Smooth muscle cell (in vitro differentiated cells): Measurements from ENCODE around the gene MTM1. TPM values are rescaled to one million over a fixed set of nuclear protein-coding genes. Genes with fewer than 3 reads are reported as not detected.

ENCODE experiments used
- DNase-seq: peaks from one replicate; lab custom pipeline; 2025; ENCODE audit not compliant: unreplicated experiment; lab: John Stamatoyannopoulos, UW
- H2AFZ ChIP-seq: fragments of 200-600 bp; sonication (generic); 2 replicates; pipeline ENCODE4 v1.6.0; 2016; ENCODE audit warnings: antibody characterized with exemption, low read depth, mild to moderate bottlenecking
- H3F3A ChIP-seq: fragments of 200-600 bp; sonication (generic); 2 replicates; pipeline ENCODE4 v1.6.0; 2017; ENCODE audit warnings: antibody characterized with exemption, low read depth
- H3K27ac ChIP-seq: fragments of 200-600 bp; sonication (generic); 2 replicates; pipeline ENCODE4 v1.5.1; 2016; ENCODE audit warnings: low read depth, mild to moderate bottlenecking
- H3K27me3 ChIP-seq: fragments of 200-600 bp; sonication (generic); 2 replicates; pipeline ENCODE4 v1.6.1; 2016; ENCODE audit warnings: low read depth, mild to moderate bottlenecking
- H3K36me3 ChIP-seq: fragments of 200-600 bp; sonication (generic); 2 replicates; pipeline ENCODE4 v1.5.1; 2016; ENCODE audit warnings: low read depth
- H3K4me1 ChIP-seq: fragments of 200-600 bp; sonication (generic); 2 replicates; pipeline ENCODE4 v1.5.1; 2016; ENCODE audit warnings: low read depth
- H3K4me2 ChIP-seq: fragments of 200-600 bp; sonication (generic); 2 replicates; pipeline ENCODE4 v1.6.0; 2016; ENCODE audit warnings: mild to moderate bottlenecking
- H3K4me3 ChIP-seq: fragments of 200-600 bp; sonication (generic); 2 replicates; pipeline ENCODE4 v1.5.1; 2016; ENCODE audit warnings: mild to moderate bottlenecking
- H3K79me2 ChIP-seq: fragments of 200-600 bp; sonication (generic); 2 replicates; pipeline ENCODE4 v1.6.0; 2016; ENCODE audit warnings: low read depth, mild to moderate bottlenecking
- H3K9ac ChIP-seq: fragments of 200-600 bp; sonication (generic); 2 replicates; pipeline ENCODE4 v1.6.0; 2016; ENCODE audit warnings: low read depth
- H3K9me3 ChIP-seq: fragments of 200-600 bp; sonication (generic); replicated peaks from 2 replicates; pipeline ENCODE4 v1.5.1; 2016; ENCODE audit warnings: low read depth
- H4K20me1 ChIP-seq: fragments of 200-600 bp; sonication (generic); 2 replicates; pipeline ENCODE4 v1.6.0; 2016; ENCODE audit warnings: low read depth
- CTCF ChIP-seq: fragments of 200-600 bp; sonication (generic); IDR thresholded peaks from 2 replicates; pipeline ENCODE4 v1.5.1; 2017; ENCODE audit warnings: borderline replicate concordance, mild to moderate bottlenecking, antibody characterized with exemption; ENCODE audit not compliant: insufficient read depth, poor library complexity, severe bottlenecking
- WGBS: methylation state at CpG from one replicate; pipeline ENCODE4 v1.1.7; 2016; ENCODE audit warnings: low lambda C conversion rate; 5-methylcytosine and 5-hydroxymethylcytosine counted together
- polyA plus RNA-seq: library from polyadenylated mRNA; unstranded; fragments of >200 nt; fragmentation: Nextera tagmentation; extraction: Ambion mirVana; gene quantifications from 2 replicates; pipeline ENCODE4 v1.2.1, GENCODE V29; 2016
- total RNA-seq: library from RNA; depleted of rRNA; stranded (reverse); fragments of >200 nt; gene quantifications from 2 replicates; pipeline ENCODE4 v1.2.3, GENCODE V29; 2014

The MTM1 gene
- total and polyA plus RNA-seq, 2 experiments from 2014 or later, result 5.1 to 12.9 TPM

GRCh38 chrX:150623583-150623982 lies 55.2 kb downstream of the MTM1 start:
- Histone ChIP-seq H3K79me2 (no peaks in the 10 kb centered on the region), H3K9ac (no peak overlapping the region), H3K27me3 (no peaks in the 10 kb centered on the region), H3K9me3 (no peaks in the 10 kb centered on the region), H3K36me3 (peaks cover 4% of the 10 kb centered on the region), H3K4me3 (no peak overlapping the region), H4K20me1 (no peaks in the 10 kb centered on the region), H3K4me1 (no peaks in the 10 kb centered on the region), H3K4me2 (no peak overlapping the region), H3K27ac (no peak overlapping the region), H3F3A (no peaks in the 10 kb centered on the region), H2AFZ (no peak overlapping the region)
- no peak for DNase-seq
- no peak for TF ChIP-seq CTCF

GRCh38 chrX:150625097-150625496 lies 56.7 kb downstream of the MTM1 start:
- H3K79me2 ChIP-seq, result no peaks in the 10 kb centered on the region
- H2AFZ ChIP-seq, result no peak overlapping the region
- no peak overlapping the region for H3K4me2 ChIP-seq
- no peak overlapping the region for H3K27ac ChIP-seq
- no peak for DNase-seq
- 83% methylated on average over 6 of the region's 6 CpGs for WGBS
- no peaks in the 10 kb centered on the region for H3F3A ChIP-seq
- H3K27me3 ChIP-seq, result no peaks in the 10 kb centered on the region
- no peak overlapping the region for H3K9ac ChIP-seq
- H3K4me1 ChIP-seq, result no peaks in the 10 kb centered on the region
- peaks cover 4% of the 10 kb centered on the region for H3K36me3 ChIP-seq
- no peaks in the 10 kb centered on the region for H4K20me1 ChIP-seq
- TF ChIP-seq CTCF, result no peak
- H3K9me3 ChIP-seq, result no peaks in the 10 kb centered on the region
- H3K4me3 ChIP-seq, result no peak overlapping the region

GRCh38 chrX:150625875-150626274 lies 57.5 kb downstream of the MTM1 start:
- H3K27ac ChIP-seq, result no peak overlapping the region
- no peak for DNase-seq
- H3K9me3 ChIP-seq, result no peaks in the 10 kb centered on the region
- WGBS, result 90% methylated on average over 3 of the region's 3 CpGs
- H3K4me1 ChIP-seq, result no peaks in the 10 kb centered on the region
- H3K79me2 ChIP-seq, result no peaks in the 10 kb centered on the region
- no peak for TF ChIP-seq CTCF
- H4K20me1 ChIP-seq, result no peaks in the 10 kb centered on the region
- H3K36me3 ChIP-seq, result peaks cover 4% of the 10 kb centered on the region
- no peak overlapping the region for H3K4me2 ChIP-seq
- no peaks in the 10 kb centered on the region for H3K27me3 ChIP-seq
- H3F3A ChIP-seq, result no peaks in the 10 kb centered on the region
- H2AFZ ChIP-seq, result no peak overlapping the region
- H3K4me3 ChIP-seq, result no peak overlapping the region
- no peak overlapping the region for H3K9ac ChIP-seq

GRCh38 chrX:150627957-150628356 lies 59.5 kb downstream of the MTM1 start:
- H3K27me3 ChIP-seq, result no peaks in the 10 kb centered on the region
- H3K9ac ChIP-seq, result no peak overlapping the region
- no peak overlapping the region for H2AFZ ChIP-seq
- no peak overlapping the region for H3K27ac ChIP-seq
- no peaks in the 10 kb centered on the region for H4K20me1 ChIP-seq
- no peaks in the 10 kb centered on the region for H3K9me3 ChIP-seq
- no peak for TF ChIP-seq CTCF
- H3K4me1 ChIP-seq, result no peaks in the 10 kb centered on the region
- no peaks in the 10 kb centered on the region for H3F3A ChIP-seq
- H3K36me3 ChIP-seq, result peaks cover 4% of the 10 kb centered on the region
- no peak for DNase-seq
- no peak overlapping the region for H3K4me3 ChIP-seq
- H3K4me2 ChIP-seq, result no peak overlapping the region
- H3K79me2 ChIP-seq, result no peaks in the 10 kb centered on the region
